CD4-positive, alpha-beta T cell treated with Interferon alpha-2 for 1 hour (primary cell): Measurements from ENCODE around the gene INPP4B.

Experiments used
- DNase-seq, 2 donors: peaks; one replicate each; pipeline ENCODE4 v3.0.0-alpha.2; 2020 to 2022

Gene INPP4B

DNA sequence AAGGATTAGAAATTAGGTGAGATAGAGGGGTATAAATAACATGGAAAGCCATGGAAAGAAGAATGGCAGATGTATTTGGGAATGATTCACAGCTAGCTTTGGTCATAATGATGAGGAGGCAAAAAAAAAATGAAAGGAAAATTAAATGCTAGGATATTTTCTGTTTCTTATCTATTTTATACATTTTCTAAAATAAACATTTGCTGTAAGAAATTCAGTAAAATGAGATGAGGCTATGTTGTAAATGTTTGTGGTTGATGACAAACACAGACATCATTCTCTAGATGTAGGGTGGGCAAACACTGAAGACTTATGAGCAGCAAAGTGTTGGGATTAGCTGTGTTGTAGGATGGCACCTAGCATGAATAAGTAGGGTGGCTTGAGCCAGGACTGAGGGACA lies 802.6 kb downstream of the INPP4B start:
- DNase-seq = no peak

DNA sequence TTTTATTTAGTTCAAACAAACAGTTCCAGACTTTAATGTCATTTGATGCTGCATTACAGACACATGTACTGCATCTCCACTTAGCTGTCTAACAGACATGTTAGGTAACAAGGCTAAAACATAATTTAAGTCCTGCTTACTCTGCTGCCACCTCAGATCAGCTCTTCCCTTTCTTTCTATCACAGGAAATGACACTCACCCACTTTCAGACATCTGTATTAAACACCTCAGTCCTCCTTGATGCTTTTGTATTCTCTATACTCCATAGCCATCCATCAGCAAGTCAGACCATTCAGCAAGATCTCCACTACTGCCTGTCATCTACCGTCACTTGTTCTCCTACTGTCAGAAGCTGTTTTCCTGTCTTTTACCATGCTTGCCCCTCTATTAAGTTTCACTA lies 804.3 kb downstream of the INPP4B start:
- DNase-seq = no peak

DNA sequence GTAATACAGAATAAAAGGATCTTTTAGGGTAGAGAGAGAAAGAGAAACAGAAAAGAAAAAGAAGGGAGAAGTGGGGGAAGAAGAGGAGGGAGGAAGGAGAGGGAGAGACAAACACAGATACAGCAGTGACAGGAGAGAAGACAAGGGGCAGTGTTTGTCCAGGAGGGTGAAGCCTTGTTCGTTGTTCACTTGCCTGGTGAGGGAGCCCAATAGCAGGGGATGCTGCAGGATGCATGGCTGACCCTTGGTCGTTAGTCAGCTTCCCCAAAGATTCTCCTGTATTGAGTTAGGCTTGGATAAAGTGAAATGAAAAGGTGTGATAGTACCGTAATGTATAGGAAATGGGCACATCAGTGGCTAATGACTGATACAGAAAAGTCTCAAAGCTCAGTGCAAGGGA lies 806.1 kb downstream of the INPP4B start:
- DNase-seq = no peak

DNA sequence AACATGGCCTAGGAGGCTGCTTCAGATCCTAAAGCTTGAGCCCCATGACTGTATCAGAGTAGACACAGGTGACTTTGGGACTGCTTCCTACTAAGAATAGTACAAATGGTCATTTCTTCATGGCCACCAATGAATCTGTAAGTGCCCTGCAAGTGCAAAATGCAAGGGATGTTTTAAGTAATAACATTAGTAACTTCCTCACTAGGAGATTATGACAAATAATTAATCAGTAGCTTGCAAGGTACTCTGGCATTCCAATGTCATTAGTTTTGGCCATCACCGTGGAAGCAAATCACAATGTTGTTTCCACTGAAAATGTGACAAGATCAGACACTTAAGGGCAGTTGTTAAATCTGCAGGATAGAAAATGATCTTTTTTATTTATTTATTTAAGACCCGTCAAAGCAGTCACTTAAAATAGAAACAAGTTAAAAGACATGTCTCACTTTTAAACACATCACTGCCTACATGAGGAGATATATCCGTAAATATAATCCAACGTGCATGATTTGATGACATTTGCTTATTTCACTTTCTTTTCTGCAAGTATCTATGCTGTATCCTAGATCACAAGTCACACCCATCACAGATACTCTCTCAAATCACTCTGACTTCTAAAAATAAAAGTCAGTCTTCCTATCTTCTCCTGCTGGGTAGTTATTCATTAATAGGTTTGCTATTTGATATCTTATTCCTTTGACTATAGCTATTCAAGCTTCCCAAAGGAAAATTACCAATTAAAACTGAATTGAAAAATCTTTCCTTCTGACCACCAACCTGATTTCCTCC lies 809.1 kb downstream of the INPP4B start:
- no peak for DNase-seq

DNA sequence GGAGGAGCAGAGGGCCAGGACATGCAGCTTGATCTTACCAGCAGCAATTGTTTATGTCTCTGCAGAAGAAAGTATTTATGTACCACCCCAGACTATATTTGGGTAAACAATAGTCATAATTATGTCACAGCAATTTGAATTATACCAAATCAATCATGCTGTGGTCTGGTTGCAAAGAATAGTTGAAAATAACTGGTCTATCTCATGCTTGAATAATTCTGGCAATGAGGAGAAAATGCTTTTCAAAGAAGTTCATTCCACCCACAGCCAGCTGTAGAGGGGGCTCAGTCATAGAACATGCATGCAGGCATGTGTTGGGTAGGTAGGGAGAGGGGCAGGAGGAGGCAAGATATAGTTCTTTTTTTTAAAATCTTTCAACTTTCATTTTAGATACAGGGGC lies 810.5 kb downstream of the INPP4B start:
- no peak for DNase-seq

DNA sequence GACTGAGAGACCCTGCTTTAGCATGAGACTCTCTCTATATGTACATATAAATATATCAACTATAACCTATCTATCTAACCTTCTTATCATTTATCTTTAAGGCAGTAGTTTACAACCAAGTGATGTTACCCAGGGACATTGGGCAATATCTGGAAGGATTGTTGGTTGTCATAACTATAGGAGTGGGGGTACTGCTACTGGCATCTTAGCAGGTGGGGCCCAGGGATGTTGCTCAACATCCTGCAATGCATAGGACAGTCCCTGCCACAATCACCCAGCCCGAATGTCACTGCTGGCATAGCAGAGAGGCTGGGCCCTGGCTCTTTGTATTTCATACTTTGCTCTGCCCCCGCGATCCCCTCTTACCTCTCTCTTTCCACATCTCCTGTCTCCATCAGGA lies 812.0 kb downstream of the INPP4B start:
- no peak for DNase-seq

DNA sequence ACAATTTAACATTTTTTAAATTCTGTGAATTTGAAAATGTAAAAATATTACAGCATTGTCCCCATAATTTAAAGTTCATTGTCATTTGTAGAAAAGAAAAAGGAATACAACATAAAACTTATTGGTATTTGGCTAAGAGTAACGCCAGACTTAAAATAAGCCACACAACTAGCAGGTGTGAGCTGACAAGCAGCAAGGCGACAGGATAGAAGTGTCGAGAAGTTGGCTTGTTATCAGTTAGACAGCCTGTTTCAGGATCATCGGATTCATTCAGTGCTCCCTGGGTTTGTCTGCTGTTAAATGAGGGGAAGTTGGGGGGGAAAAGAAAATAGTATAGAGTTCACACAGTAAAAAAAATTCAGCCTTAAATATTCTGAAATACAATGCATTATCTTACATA lies 816.1 kb downstream of the INPP4B start:
- no peak for DNase-seq

DNA sequence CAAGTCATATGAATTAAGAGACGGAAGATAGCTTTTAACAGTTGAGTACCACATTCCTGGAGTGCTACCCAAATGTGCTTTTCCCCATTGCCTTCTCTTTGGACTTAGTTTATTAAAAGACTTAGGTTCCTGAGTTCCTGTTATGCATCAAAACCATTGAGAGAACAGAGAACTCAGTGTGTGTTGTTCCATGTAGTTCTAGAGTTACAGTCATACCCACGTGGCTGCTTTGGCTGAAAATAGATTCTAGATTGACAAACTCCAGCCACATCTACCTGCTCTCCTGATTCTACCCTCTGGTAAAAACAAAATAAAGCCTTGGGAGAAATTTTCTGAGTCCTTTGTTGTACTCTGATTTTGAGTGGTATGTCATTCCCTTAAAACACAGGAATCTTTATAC lies 824.3 kb downstream of the INPP4B start:
- DNase-seq = no peak

DNA sequence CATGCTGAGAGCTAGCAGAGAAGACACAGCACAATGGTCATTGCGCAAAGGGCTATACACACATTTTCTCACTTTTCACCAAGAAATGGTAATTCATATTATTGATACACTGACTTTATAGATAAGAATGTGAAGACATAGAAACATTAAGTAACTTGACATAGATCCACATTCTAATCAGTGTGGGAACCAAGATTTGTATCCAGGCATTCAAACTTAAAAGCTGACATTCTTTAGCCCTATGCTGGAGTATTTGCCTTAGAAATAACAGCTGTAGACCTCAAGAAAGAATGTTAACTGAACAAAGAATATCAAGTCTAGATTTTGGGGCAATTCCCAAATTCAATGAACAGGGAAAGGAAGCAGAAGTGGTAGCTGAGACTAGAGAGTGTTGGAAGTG lies 824.9 kb downstream of the INPP4B start:
- DNase-seq = no peak

DNA sequence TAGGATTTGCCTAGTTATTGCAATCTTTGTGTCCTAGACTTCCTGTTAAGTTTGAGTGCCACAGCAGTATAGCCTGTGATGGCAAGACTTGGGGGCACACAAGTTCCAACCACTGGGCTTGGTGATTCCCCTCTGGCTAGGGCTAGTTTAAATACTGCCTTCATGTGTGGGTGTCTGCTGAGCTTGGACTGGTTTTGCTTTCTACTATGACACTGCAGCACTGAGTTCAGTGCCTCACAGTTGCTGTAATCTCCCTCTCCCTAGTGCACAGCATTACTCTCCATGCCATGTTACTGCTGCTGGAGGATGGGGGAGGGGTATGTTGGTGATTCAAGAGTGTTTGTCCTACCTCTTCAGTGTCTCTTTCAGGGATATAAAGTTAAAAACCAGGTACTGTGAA lies 830.1 kb downstream of the INPP4B start:
- DNase-seq = no peak

DNA sequence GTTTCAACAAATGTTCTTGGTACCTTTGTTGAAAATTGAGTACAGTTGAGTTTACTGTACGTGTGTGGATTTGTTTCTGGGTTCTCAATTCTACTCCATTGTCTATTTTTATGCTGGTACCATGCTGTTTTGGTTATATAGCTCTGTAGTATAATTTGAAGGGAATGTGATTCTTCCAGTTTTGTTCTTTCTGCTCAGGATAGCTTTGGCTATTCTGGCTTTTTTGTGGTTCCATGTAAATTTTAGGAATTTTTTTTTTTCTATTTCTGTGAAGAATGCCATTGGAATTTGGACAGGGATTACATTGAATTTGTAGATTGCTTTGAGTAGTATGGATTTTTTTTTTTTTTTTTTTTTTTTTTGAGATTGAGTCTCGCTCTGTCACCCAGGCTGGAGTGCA lies 836.4 kb downstream of the INPP4B start:
- DNase-seq = no peak

DNA sequence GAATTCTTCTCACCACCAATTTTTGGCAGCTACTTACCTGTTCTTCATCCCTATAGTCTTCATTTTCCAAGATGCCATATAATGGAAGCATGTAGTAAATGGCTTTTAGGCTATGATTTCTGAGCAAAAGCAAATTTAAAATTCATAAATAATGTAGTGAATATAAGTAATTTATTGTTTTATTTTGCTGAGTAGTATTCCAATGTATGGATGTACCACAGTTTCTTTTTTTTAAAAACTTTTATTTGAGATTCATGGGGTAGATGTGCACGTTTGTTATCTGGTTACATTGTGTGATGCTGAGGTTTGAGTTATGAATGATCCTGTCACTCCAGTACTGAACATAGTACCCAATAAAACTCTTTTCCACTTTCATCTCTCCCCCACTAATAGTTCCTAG lies 840.6 kb downstream of the INPP4B start:
- no peak for DNase-seq

DNA sequence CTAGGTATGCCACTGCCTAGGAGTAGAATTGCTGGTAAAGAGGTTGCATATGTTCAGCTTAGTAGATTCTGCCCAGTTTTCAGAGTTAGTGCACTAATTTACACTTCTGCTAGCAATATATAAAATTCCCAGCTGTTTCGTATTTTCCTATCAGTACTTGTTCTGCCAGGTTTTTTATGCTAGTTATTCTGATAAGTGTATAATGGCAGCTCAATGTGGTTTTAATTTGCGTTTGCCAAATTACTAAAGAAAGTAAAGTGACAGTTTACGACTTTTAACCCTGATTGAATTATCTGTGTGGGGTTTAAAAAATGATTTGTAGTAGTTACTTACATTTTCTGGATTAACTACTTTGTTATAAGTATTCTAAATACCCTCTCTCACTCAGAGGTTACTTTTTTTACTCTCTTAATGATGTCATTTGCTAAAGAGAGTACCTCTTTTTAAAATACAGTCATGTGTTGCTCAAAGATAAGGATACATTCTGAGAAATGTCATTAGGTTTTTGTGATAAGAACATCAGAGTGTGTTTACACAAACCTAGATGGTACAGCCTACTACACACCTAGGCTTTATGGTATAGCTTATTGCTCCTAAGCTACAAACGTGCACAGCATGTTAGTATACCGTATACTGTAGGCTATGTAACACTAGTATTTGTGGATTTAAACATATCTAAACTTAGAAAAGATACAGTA lies 846.5 kb downstream of the INPP4B start:
- no peak for DNase-seq

DNA sequence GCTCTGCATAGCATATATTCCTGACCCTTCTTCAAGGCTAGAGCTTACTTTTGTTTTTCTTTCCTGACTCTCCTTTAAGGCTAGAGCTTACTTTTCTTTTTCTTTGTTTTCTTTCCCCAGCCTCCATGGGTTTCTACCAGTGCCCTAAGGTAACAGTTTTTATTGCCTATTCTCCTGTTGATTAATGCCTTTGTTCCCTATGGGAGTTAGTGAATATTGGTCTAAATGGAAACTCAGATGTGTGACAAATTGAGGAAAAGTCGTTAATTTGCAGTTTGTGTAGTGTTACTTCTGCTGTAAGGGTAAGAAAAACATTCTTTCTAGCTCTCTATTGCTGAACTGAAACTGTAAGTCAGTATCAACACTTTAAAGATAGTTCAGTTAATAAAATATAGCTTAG lies 851.0 kb downstream of the INPP4B start:
- no peak for DNase-seq

DNA sequence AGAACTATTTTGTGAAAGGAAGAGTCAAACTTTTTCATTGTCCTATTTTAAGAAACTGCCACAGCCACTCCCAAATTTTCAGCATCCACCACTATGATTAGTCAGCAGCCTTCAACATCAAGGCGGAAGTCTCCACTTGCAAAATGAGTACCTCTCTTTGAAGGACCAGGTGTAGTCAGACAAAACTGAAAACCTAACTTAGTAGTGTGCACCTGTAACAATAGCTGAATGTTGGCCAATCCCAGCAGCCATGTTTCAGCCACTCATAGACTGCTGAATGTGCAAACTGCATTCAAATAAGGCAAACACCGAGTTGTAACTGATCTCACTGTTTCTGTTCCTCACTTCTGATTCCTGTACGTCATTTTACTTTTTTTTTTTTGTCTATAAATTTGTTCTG lies 868.7 kb downstream of the INPP4B start:
- no peak for DNase-seq
